Upper lobe of left lung (tissue), 4 donors: ENCODE measurements around the gene MB.

ENCODE experiments used
- EP300 ChIP-seq, 4 donors: sonication (generic); formaldehyde crosslinking; IDR thresholded peaks; one replicate each; pipeline ENCODE4 v1.5.1; 2017; ENCODE audit warnings: antibody characterized with exemption in 4 of 4, control low read depth in 2 of 4
- TF ChIP-seq, protein P1 (sequence below), 6 experiments: fragments of 450-650 bp in 4 of 6; fragments of 200-600 bp in 2 of 6; sonication (generic) in 2 of 6; IDR thresholded peaks; one replicate each; pipeline ENCODE4 v1.5.1; 2016 to 2019; ENCODE audit warnings: antibody characterized with exemption in 6 of 6

DNA sequence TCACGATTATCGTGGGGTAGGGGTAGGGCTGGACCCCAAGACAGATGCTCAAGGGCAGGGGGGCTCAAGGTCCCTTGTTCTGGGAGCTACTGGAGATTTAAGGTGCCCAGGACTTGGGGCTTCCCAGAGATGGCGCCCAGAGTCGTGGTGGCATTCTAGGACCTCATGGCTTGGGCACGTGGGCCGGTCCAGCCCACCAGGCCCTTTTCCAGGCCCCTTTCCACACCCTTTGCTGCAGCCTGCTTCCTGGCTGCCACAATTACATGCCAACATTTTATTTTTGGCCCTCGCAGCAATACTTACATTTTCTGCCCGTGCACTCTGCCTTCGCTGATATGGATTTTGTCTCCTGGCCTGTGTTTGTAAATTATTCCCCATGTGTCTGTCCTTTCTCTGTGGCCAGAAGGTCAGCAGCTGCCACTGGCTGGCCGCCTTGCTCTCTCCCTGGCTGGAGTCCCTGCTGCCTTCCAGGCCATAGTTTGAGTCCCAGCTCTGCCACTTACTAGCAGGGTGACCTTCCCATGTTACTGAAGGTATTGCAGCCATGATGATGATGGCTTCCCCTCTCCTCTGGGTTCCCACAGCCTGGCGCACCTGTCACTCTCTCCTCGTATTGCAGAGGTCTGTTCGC, 11.2 kb downstream of the MB start:
- TF ChIP-seq, protein P1, sequence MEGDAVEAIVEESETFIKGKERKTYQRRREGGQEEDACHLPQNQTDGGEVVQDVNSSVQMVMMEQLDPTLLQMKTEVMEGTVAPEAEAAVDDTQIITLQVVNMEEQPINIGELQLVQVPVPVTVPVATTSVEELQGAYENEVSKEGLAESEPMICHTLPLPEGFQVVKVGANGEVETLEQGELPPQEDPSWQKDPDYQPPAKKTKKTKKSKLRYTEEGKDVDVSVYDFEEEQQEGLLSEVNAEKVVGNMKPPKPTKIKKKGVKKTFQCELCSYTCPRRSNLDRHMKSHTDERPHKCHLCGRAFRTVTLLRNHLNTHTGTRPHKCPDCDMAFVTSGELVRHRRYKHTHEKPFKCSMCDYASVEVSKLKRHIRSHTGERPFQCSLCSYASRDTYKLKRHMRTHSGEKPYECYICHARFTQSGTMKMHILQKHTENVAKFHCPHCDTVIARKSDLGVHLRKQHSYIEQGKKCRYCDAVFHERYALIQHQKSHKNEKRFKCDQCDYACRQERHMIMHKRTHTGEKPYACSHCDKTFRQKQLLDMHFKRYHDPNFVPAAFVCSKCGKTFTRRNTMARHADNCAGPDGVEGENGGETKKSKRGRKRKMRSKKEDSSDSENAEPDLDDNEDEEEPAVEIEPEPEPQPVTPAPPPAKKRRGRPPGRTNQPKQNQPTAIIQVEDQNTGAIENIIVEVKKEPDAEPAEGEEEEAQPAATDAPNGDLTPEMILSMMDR (IDR thresholded peaks at IDR 0.05): no peak
- no peak for TF ChIP-seq EP300 (IDR thresholded peaks at IDR 0.05)
